ENCODE measurements around the gene MYO7A. TPM values are rescaled to one million over a fixed set of nuclear protein-coding genes. Genes with fewer than 3 reads are reported as not detected.

The MYO7A gene
- total and polyA plus RNA-seq, 2 donors (not counting 3 experiments of a cell fraction or from before 2014, with no cell fraction given) = 1.3 to 3.6 TPM

DNA sequence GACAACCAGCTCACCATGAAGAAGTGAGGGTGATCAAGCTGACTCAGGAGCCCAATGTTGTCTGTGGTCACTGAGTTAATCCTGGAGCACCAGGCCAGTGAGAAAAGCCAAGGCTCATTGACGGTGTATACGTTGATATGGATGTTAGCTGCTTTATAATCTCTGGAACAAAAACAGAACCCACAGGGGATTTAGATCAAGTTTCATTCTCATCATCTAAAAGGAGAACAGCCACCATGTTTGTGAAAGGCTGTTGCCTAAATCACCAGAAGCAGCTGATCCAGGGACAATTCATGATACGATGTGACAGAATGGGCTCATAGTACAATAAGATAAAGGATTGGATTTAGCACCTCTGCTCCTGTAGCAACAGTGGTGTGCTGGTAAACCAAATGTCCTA is 105.0 kb downstream of the MYO7A start:
- Histone ChIP-seq H3K79me2 (ENCODE audit: control insufficient read depth, insufficient read depth, low read length) (no peaks in the 10 kb centered on the region), H3K9ac (replicated peaks; ENCODE audit: extremely low read depth, insufficient read depth, low read length) (no peak overlapping the region), H3K9me1 (replicated peaks; ENCODE audit: control insufficient read depth, extremely low read depth, insufficient read depth, low read length) (no peaks in the 10 kb centered on the region), H2AFZ (ENCODE audit: low read depth, low read length) (no peak overlapping the region), H3K27me3 (ENCODE audit: control insufficient read depth in 2 of 2, insufficient read depth in 2 of 2, low read length in 2 of 2) (peaks cover 0 to 1% of the 10 kb centered on the region in 2 experiments), H3K36me3 (ENCODE audit: control insufficient read depth in 2 of 2, extremely low read depth in 1 of 2, insufficient read depth in 2 of 2, low read length in 2 of 2) (no peaks in the 10 kb centered on the region), H3K27ac (ENCODE audit: insufficient read depth, low read depth, low read length) (no peak overlapping the region), H3K4me1 (ENCODE audit: control insufficient read depth, extremely low read depth, insufficient read depth, low read length) (no peaks in the 10 kb centered on the region), H3K4me2 (ENCODE audit: insufficient read depth, low read length) (no peak overlapping the region), H4K20me1 (replicated peaks; ENCODE audit: control insufficient read depth, extremely low read depth, insufficient read depth, low read length) (no peaks in the 10 kb centered on the region), H3K4me3 (replicated peaks in 1 of 3; ENCODE audit: insufficient read depth in 1 of 3, low read depth in 1 of 3, low read length in 3 of 3) (no peak overlapping the region), H3K9me3 (replicated peaks; ENCODE audit: control insufficient read depth, insufficient read depth, low read length) (no peaks in the 10 kb centered on the region)
- FAIRE-seq (no peak), DNase-seq (ENCODE audit: low read depth, low spot score) (no peak)
- intact Hi-C loops (cut with micrococcal nuclease) = no loop called here
- ChIA-PET POLR2A (no interaction called here), CTCF (interaction anchor here (0.6 to 1.0 kb wide), 2 partner anchors 9 to 579 kb away, joined by 4 read pairs; no protein-coding TSS in a partner anchor)
- dilution Hi-C loops (cut with MboI; ENCODE audit: extremely low pct_ligation_motif_present, low sequenced_read_pairs) = no loop called here
- no peak for TF ChIP-seq EZH2 (IDR thresholded peaks at IDR 0.05; ENCODE audit: borderline replicate concordance, low read depth, low read length, severe bottlenecking)
- TF ChIP-seq GATA2 (IDR thresholded peaks at IDR 0.05; ENCODE audit: insufficient read depth, insufficient read length, low read depth, low read length) = no peak
- no peak for TF ChIP-seq POLR2AphosphoS5 (IDR thresholded peaks at IDR 0.05; ENCODE audit: insufficient read depth, low read depth, low read length)
- no peak for TF ChIP-seq FOS (IDR thresholded peaks at IDR 0.05; ENCODE audit: borderline replicate concordance, insufficient read depth, low read length)
- TF ChIP-seq, protein P1, sequence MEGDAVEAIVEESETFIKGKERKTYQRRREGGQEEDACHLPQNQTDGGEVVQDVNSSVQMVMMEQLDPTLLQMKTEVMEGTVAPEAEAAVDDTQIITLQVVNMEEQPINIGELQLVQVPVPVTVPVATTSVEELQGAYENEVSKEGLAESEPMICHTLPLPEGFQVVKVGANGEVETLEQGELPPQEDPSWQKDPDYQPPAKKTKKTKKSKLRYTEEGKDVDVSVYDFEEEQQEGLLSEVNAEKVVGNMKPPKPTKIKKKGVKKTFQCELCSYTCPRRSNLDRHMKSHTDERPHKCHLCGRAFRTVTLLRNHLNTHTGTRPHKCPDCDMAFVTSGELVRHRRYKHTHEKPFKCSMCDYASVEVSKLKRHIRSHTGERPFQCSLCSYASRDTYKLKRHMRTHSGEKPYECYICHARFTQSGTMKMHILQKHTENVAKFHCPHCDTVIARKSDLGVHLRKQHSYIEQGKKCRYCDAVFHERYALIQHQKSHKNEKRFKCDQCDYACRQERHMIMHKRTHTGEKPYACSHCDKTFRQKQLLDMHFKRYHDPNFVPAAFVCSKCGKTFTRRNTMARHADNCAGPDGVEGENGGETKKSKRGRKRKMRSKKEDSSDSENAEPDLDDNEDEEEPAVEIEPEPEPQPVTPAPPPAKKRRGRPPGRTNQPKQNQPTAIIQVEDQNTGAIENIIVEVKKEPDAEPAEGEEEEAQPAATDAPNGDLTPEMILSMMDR (IDR thresholded peaks at IDR 0.05; ENCODE audit: extremely low read depth in 1 of 2, insufficient read depth in 1 of 2, low read depth in 1 of 2, low read length in 2 of 2) = no peak
- no peak for TF ChIP-seq POLR2A (IDR thresholded peaks at IDR 0.05; ENCODE audit: low read depth, low read length)
- TF ChIP-seq, protein P2, sequence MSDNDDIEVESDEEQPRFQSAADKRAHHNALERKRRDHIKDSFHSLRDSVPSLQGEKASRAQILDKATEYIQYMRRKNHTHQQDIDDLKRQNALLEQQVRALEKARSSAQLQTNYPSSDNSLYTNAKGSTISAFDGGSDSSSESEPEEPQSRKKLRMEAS (IDR thresholded peaks at IDR 0.05; ENCODE audit: insufficient read depth, insufficient read length) = no peak
- no peak for TF ChIP-seq JUN (IDR thresholded peaks at IDR 0.05; ENCODE audit: borderline replicate concordance, insufficient read depth, insufficient read length, low read depth)
- BruUV-seq (replicated peaks) = no TSS peak

All from endothelial cell of umbilical vein (primary cell).